ENCODE results near the gene SLC6A17.

SLC6A17 gene

DNA sequence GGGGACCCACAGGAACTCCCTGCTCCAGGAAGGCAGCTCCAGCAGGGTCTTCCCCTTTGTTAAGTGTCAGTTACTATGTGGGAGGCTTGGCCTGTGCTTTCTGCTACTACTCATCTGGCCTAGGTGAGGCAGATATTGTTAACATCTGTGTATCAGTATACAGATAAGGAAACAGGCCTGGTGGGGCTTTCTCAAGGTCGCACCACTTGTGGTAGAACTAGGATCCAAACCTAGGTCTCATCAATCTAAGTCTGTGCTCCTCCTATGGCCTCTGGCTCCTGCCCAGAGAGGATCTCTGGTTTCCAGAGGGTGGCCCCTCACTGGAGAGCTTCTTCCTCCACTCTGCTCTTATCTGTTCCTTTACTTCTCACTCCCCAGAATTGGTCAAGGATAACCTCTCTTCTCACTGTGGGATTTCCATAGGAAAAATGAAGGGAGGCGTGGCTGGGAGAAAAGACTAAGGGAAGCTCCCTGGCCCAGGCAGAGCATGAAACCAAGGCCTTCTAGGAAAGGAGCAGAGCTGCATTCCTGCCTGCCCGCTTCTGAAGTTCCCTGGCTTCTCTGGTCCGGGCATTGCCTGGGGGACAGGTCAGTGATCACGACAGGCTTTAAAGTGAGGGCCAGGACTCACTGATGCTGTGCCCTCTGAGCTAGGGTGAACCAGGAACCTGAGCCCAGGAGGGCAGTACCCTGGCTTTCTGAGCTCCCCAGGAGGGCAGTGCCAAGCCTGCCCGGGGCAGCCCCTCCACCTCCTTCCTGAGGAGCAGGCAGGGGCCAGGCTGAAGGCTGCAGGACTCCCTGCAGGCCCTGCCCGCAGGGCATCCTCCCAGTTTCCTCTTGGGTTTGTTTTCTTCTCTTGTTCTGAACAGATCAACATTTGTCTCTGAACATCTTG is 65.6 kb downstream of the SLC6A17 start:
- no peak for TF ChIP-seq EZH2 (IDR thresholded peaks at IDR 0.05; ENCODE audit: borderline replicate concordance, low read length)
- TF ChIP-seq, protein P1, sequence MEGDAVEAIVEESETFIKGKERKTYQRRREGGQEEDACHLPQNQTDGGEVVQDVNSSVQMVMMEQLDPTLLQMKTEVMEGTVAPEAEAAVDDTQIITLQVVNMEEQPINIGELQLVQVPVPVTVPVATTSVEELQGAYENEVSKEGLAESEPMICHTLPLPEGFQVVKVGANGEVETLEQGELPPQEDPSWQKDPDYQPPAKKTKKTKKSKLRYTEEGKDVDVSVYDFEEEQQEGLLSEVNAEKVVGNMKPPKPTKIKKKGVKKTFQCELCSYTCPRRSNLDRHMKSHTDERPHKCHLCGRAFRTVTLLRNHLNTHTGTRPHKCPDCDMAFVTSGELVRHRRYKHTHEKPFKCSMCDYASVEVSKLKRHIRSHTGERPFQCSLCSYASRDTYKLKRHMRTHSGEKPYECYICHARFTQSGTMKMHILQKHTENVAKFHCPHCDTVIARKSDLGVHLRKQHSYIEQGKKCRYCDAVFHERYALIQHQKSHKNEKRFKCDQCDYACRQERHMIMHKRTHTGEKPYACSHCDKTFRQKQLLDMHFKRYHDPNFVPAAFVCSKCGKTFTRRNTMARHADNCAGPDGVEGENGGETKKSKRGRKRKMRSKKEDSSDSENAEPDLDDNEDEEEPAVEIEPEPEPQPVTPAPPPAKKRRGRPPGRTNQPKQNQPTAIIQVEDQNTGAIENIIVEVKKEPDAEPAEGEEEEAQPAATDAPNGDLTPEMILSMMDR (IDR thresholded peaks at IDR 0.05; ENCODE audit: low read length) = no peak
- no peaks in the 10 kb centered on the region for H3K36me3 ChIP-seq (ENCODE audit: insufficient read depth, low read length)
- H3K4me2 ChIP-seq (ENCODE audit: low read length) = no peak overlapping the region
- peaks cover 15% of the 10 kb centered on the region; the same call in 1 of the 2 replicates for H3K27me3 ChIP-seq (ENCODE audit: insufficient read depth, low read length)
- H4K20me1 ChIP-seq (ENCODE audit: insufficient read depth, low read length) = no peaks in the 10 kb centered on the region
- H3K9me2 ChIP-seq (ENCODE audit: low read depth, low read length) = no peaks in the 10 kb centered on the region
- no peak overlapping the region for H3K9ac ChIP-seq (ENCODE audit: low read length)
- H2AFZ ChIP-seq (ENCODE audit: low read length) = no peak overlapping the region
- peaks cover 14% of the 10 kb centered on the region for H3K4me1 ChIP-seq (ENCODE audit: insufficient read depth, low read length, severe bottlenecking)
- H3K4me3 ChIP-seq (ENCODE audit: low read depth, low read length, poor library complexity, severe bottlenecking) = no peak overlapping the region
- H3F3A ChIP-seq (ENCODE audit: insufficient read depth, low read length) = no peaks in the 10 kb centered on the region
- no peaks in the 10 kb centered on the region for H3K79me2 ChIP-seq (ENCODE audit: insufficient read depth, low read length)
- H3K27ac ChIP-seq (ENCODE audit: low read depth, low read length, poor library complexity, severe bottlenecking) = no peak overlapping the region
- H3K9me3 ChIP-seq (ENCODE audit: low read length) = no peaks in the 10 kb centered on the region

DNA sequence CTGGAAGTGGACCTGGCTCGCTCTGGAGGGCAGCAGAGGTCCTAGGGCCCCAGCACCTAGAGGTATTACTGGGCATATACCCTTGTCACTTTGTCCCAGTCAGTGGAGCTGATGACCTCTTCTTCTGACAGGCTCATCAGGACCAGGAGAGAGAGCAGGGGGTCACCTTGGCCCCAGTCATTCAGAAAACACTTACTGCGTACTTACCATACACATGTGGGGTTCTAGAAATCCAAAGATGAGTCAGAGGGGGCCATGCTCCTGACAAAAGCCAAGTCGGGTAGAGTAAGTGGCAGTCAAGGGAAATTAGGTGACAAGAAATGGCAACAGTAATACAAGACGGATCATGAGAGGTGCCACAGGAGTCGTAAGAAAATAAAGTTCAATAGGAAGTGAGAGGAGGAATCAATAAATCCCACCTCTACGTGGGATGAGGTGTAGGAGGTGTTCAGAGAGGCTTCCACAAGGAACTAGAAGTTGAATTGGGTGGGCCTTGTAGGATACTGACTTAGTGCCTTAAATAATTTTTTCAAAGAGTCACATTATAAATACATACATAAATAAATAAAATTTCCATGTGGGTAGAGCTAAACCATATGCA is 66.7 kb downstream of the SLC6A17 start:
- Histone ChIP-seq H3K79me2 (ENCODE audit: insufficient read depth, low read length) (no peaks in the 10 kb centered on the region), H4K20me1 (ENCODE audit: insufficient read depth, low read length) (no peaks in the 10 kb centered on the region), H3K4me2 (ENCODE audit: low read length) (no peak overlapping the region), H3K27ac (ENCODE audit: low read depth, low read length, poor library complexity, severe bottlenecking) (no peak overlapping the region), H3K36me3 (ENCODE audit: insufficient read depth, low read length) (no peaks in the 10 kb centered on the region), H2AFZ (ENCODE audit: low read length) (no peak overlapping the region), H3K9me2 (ENCODE audit: low read depth, low read length) (no peaks in the 10 kb centered on the region), H3K9me3 (ENCODE audit: low read length) (no peaks in the 10 kb centered on the region), H3K9ac (ENCODE audit: low read length) (no peak overlapping the region), H3K4me1 (ENCODE audit: insufficient read depth, low read length, severe bottlenecking) (peaks cover 3% of the 10 kb centered on the region), H3F3A (ENCODE audit: insufficient read depth, low read length) (no peaks in the 10 kb centered on the region), H3K27me3 (ENCODE audit: insufficient read depth, low read length) (peaks cover 6% of the 10 kb centered on the region; the same call in 1 of the 2 replicates), H3K4me3 (ENCODE audit: low read depth, low read length, poor library complexity, severe bottlenecking) (no peak overlapping the region)
- TF ChIP-seq EZH2 (IDR thresholded peaks at IDR 0.05; ENCODE audit: borderline replicate concordance, low read length) = no peak
- TF ChIP-seq, protein P1 (IDR thresholded peaks at IDR 0.05; ENCODE audit: low read length) = no peak

DNA sequence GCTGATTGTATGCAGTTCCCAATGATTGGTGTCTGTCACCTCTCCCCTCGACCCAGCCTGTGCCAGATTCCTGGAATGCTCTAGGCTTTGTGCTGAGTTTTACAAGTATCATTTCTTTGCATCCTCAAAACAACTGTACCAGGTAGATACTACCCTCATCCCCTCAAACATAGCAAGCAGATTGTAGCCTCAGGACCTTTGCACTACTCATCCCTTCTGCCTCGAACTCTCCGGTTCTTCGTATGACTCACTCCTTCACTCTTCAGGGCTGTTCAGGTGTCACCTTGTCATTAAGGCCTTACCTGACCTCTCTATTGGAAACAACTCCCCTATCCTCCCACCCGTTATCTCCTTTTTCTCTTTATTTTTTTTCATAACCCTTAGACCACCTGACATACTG is 67.8 kb downstream of the SLC6A17 start:
- Histone ChIP-seq H4K20me1 (ENCODE audit: insufficient read depth, low read length) (no peaks in the 10 kb centered on the region), H3K4me2 (ENCODE audit: low read length) (no peak overlapping the region), H3K4me3 (ENCODE audit: low read depth, low read length, poor library complexity, severe bottlenecking) (no peak overlapping the region), H3K36me3 (ENCODE audit: insufficient read depth, low read length) (no peaks in the 10 kb centered on the region), H2AFZ (ENCODE audit: low read length) (no peak overlapping the region), H3F3A (ENCODE audit: insufficient read depth, low read length) (no peaks in the 10 kb centered on the region), H3K9ac (ENCODE audit: low read length) (no peak overlapping the region), H3K4me1 (ENCODE audit: insufficient read depth, low read length, severe bottlenecking) (no peaks in the 10 kb centered on the region), H3K79me2 (ENCODE audit: insufficient read depth, low read length) (no peaks in the 10 kb centered on the region), H3K9me3 (ENCODE audit: low read length) (no peaks in the 10 kb centered on the region), H3K9me2 (ENCODE audit: low read depth, low read length) (no peaks in the 10 kb centered on the region), H3K27me3 (ENCODE audit: insufficient read depth, low read length) (no peaks in the 10 kb centered on the region), H3K27ac (ENCODE audit: low read depth, low read length, poor library complexity, severe bottlenecking) (no peak overlapping the region)
- TF ChIP-seq, protein P1 (IDR thresholded peaks at IDR 0.05; ENCODE audit: low read length) = no peak
- no peak for TF ChIP-seq EZH2 (IDR thresholded peaks at IDR 0.05; ENCODE audit: borderline replicate concordance, low read length)
